CD4-positive, alpha-beta T cell treated with Interferon gamma for 1 hour (primary cell): ENCODE results near the gene BAHCC1.

Experiments
- DNase-seq: peaks from one replicate; pipeline ENCODE4 v3.0.0-alpha.2; 2020

Gene BAHCC1

DNA sequence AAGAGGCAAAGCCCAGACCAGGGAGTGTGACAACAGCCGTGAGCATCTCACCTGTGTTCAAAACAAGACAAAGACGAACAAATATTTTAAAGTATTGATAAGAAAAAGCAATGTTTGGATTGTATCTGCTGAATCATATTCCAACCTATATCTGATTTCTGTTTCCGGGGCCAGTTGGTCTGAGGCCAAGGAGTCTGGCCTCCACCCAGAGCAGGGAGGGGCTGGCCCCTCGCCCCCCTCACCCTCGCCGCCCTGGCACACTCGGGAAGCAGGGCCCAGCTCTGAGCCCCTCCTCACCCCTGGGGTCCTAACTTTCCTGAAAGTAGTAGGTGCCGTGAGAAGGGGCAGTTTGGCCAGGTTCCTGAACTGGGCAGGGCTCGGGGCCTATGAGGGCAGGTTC is 69.3 kb downstream of the BAHCC1 start:
- DNase-seq, result no peak

DNA sequence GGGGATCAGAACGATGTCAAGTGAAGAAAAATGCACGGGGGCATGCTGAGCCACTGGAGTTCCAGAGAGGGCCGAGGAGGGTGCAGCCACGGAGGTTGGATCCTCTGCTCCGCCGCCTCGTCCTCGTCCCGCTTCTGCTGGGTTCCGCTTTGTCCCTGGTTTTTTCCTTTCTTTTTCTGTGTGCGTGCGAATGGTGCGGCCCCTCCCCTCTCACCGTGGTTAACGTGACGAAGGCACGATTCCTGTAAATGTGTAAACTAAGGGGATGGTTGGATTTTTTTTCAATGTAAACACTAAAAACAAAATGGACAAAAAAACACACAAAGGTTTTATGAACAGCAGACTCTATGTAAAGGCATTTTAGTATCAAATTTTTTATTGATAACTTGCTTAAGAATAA is 70.7 kb downstream of the BAHCC1 start:
- no peak for DNase-seq

DNA sequence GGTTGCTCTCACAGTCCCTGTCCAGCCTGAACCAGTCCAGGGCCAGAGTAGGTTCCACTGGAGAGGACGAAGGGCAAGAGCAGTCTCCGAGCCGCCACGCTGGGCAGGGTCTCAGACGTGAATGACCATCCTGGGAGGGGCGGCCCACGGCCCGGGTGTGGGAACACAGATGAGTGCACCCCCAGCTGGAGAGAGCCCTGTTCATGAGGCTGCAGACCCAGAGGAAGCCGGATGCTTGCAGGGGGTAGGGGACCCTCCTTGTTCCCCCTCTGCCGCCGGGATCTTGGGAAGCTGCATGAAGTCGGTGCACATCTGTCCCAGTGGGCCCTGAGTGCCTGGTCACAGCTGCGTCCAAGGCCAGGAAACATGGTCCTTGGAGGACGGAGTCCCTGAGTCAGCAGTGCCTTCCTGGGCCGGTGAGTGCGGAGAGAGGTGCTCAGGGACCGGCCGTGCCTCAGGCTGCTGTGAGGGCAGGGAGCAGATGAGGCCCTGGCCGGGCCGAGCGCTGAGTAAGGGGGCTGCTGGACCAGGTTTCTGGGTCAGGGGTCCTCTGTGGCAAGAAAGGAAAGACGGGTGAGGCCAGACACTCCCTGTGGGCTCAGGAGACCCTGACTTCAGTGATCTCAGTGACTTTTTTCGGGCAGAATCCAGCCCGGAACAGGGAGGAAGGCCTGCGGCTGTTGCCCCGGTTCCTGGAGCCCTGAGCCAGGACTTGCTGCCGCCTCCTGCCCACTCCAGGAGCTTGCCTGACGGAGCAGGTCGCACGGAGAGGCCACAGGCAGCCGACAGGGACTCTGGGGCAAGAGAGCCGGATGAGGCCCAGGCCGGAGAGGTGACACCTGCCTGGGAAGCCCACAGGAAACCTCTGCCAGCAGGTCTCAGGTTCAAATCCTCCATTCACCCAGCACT is 71.6 kb downstream of the BAHCC1 start:
- no peak for DNase-seq

DNA sequence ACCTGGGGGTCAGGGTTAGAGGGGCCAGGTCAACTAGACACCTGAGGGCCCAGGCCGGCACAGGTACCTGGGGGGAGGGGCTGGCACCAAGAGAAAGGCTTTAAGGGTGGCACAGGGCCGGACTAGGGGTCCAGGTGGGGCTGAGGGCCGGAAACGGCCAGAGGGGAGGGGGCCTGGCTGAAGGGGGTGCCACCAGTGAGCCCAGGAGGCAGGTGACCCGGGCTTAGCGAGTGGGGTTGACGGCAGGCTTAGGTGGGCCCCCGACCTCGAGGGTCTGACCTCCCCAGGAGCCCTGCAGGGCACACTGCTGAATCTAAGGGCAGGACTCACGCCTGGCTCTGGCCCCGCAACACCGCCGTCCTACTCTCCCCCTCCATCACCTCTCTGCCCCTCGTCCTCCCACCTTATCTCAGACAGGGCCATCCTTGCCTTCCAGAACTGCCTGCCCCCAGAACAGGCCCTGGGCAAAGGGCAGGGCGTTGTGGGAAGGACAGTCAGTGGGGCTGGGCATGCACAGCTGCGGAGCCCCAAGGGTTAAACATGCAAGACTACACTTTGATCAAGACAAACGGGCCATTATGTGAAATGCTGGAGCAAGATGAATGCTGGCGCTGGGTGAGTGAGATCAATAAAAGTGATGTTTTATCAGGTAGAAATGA is 73.0 kb downstream of the BAHCC1 start:
- no peak for DNase-seq

DNA sequence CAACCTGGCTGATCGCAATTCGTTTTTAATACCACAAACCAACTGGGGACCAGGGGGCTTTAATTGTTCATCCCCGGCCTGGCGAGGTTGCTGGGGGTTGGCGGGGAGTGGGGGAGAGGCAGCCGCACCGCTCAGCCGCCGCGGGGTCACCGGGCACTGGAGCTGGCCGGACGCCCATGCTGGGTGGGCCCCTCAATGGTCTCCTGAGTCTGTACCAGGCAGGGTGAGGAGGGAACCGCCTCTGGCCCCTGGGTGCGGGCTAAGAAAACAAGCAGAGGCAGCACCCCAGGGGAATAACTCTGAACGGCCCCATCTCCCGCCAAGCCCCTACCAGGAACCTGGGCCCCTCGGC is 73.5 kb downstream of the BAHCC1 start:
- no peak for DNase-seq

DNA sequence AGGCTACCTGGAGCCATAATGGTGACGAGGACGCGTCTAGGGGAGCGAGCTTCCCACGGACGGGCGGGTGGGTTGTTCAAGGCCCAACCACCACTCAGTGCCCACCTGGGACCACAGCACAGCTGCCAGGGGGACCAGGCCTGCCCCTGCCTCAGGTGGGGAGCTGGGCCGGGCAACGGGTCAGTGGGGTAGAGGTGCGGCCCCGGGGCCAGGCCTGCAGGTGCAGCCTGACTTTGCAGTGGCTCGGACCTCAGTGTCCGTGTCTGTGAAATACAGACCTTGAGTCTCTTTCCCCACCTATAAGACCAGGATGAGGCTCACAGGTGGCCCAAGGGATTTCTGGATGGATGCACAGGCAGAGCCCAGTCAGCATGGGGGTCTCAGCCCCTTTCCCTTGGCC is 74.0 kb downstream of the BAHCC1 start:
- no peak for DNase-seq

DNA sequence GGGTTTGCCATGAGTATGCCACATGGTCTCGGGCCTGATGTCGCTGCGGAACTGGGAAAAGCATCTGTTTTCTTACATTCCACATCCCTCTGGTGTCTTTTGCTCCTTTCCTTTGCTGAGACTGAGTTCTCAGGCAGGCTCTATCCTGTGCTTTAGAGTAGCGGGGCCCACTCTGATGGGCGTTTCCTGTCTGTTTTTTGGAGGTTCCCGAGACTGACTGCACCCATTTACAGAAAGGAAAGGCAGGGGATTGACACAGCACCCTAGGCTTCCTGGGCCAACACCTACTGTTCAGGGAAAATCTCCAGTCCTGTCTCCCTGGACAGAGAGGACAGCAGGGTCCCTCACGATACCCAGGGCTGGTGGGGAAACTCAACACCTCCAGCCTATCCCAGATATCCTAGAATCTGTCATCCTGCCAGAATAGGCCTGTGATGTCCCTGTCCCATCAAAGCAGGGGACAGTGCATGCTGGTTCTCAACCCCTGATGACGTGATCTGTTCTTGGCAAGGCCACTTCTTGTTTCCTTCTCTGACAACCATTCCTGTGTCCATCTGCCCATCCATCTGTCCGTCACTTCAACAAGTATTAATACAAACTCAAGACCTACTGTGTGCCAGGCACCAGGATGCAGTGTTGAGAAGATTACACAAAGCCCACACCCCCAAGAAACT is 75.2 kb downstream of the BAHCC1 start:
- no peak for DNase-seq

DNA sequence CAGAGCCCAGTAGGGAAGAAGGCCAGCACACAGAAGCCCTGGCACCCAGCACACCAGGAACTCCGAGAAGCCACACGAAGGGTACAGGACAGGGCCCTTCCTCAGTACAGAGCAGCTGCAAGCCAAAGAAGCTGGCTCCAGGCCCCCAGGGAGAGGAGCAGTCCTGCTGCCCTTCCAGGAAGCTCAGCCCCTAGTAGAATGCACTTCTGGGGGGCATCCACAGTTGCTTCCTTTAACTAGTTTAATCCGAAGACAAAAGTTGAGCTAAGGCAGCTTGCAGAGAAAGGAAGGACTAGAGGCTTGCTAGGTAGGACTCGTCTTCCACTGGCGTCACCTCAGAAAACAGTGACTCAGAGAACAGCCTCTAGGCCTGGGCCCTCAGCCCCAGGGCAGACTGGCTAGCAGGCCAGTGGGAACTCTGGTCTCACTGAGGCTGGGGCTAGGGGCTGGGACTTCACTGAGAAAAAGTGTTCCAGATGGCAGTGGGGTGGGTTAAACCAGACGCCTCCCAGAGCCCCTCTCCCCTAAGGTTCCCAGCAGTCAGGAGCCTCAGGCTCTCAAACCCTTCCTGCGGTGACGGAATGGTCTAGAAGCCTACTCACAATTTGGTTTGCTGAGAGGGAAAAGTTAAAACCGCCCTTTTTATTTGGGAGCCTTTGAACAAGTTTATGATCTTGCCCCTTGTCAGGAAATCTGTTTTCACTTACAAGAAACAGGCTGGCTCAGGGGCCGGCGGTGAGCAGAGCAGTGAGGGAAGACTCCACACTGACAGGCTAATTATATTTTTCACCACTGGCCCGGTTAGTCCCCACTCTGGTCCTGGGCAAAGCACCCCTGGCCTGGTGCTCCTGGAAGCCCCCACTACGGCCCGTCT is 75.9 kb downstream of the BAHCC1 start:
- no peak for DNase-seq

DNA sequence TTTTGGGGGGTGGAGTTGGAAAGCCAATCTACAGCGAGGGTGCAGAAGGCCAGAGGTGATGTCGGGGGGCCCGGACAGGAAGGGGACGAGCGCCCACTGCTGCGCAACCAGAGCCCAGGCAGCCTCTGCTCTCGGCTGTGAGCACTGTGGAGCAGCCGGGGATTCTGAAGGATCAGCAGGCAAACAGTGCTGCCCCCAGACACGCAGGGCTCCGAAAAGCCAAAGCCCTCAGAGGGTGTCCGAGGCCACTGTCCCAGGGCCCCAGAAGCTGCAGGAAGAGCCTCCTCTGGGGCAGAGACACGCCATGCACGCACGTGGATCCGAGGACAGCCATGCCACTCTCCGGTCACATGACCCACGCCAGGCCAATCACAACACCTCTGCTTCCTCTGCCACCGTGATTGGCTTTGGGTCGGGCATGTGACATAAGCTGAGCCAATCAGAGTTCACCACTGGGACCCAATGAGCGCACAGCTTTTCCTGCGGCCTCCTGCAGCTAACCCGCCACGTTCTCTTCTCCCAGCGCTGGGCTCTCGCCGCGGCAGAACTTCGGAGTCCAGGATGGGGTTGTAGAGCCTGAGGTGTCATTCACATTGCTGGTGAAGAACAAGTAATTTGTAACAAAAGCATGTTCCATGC is 76.7 kb downstream of the BAHCC1 start:
- DNase-seq, result no peak

DNA sequence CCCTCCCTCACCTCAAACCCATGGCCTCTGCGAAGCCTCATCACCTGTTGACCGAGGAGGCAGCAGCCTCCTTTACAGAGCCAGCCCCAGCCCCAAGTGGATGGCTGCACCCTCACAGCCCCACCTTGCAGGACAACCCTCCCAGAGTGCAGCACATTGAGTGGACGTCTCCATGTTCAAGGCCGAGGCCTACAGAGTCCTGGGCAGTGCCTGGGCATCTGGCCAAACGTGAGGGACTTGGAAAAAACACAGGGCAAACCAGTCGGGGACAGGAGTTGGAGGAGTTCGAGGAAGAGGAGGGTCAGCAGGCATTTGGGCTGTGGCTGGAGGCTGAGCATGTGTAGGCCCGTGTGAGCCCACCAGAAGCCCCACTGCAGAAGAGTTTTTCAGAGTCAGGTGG is 77.8 kb downstream of the BAHCC1 start:
- no peak for DNase-seq

DNA sequence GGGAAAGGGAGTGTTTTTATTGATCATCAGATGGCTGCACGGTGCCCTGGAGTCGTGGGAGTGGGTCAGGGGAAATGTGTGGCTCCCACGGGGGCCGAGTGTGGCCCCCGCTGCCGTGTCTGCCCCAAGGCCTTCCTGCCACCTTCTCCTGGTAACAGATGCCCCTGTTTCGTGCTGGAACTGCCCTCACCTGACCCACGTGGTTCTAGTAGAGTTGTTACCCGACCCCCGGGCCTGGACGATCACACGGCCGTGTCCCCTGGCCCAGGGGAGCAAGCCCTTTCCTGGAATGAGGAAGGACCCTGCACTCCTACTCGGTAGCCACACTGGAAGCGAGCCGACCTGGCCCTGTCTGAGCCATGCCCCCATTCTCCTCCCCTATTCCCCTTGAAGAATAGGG is 79.7 kb downstream of the BAHCC1 start:
- no peak for DNase-seq

DNA sequence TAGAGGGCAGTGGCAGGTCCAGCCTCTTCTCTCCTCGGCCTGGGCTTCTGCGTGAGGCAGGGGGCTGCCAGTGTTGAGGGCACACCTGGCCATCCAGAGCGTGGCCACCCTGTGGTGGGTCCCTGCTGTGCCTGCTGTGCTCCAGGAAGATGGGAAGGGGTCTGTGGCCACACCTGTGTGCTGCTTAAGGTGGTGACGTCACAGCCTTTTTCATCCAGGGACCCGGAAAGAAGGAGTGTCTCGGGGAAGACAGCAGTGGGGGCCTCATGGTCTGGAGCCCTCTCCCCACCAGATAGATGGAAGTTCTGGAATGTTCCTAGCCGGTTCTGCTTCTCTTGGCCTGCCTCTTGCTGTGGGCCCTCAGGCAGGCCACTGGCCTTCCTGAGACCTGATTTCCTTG is 80.8 kb downstream of the BAHCC1 start:
- no peak for DNase-seq

DNA sequence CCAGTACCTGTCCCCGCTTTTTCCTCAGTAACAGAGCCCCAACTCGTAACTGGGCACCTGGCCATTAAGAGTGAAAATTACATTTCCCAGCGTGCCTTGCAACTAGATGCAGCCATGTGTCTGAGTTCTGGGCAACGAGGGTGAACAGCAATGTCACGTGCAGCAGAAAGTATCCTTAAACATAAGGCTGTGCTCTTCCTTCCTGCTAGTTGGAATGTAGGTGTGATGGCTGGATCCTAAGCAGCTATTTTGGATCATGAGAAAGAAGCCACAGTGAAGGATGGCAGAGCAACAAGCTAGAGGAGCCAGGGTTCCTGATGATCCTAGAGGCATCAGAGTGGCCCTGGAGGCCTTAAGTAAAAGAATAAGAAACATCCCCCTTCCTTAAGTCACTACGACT is 81.4 kb downstream of the BAHCC1 start:
- DNase-seq, result no peak

DNA sequence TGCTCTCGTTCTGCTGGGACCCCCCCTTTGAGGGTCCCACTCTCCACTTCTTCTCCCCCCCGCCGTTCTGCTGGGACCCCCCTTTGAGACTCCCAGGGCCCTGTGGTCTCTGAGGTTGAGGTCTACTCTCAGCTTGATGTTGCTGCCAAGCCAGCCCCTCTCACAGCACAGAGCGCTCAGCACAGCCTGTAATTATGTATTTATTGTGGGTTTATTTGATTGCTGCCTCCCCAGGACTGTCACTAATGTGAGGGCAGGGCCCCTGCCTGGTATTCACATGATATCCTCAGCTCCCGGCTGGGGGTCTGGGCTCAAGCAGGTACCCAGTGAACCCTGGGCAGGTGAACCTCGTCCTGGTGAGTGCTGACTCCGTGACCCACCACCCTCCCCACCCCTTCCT is 81.9 kb downstream of the BAHCC1 start:
- DNase-seq, result no peak

DNA sequence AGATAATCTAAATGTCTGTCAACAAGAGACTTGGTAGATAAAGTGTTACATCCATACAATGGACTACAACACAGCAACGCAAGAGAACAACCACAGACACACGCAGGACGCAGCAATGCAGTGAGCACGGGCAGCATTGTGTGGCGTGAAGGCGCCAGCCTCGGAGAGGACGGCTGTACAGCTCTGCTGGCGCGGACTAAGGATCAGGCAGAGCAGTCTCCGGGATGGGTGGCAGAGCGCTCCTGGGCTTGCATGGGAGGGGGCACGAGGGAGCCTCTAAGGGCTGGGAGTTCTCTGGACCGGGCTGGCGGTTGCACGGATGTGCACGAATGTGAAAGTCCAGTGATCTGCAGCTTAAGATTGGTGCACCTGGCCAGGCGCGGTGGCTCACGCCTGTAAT is 82.9 kb downstream of the BAHCC1 start:
- DNase-seq, result no peak

DNA sequence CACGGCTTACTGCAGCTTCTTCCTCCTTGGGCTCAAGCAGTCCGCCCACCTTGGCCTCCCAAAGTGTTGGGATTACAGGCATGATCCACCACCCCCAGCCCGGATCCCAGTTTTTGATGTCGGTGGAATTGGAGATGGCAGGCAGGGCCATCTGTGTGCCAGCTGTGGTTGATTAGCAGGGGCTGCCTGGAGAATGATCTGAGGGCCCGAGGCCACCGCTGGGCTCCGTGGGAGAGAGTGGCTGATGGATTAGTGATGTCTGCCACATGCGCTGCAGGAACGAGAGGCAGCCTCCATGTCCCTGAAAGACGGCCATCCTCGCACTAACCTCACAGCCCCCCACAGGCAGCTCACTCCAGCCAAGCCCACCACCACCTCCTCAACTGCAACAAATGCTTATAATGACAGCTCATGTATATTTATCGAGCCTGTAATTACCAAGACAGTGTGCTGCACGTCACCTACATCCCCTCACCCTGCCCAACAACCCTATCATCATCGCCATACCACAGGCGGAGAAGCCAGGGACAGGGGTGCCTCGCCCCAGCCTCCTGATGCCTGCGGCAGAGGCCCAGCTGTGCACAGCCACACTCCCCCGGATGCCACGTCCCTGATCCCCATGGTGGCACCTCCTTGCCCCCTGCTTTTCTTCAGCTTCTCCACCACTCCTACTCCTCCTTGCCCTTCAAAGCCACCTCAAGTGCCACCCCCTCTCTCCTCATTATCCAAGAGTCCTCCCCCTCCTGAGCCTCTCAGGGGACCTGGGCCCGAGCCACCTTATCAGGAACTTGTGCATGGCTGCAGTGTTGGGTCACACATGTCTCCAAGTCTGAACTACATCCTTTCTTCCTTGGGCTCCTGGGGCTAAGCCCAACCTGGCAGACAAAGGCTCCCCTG is 84.2 kb downstream of the BAHCC1 start:
- DNase-seq, result no peak

DNA sequence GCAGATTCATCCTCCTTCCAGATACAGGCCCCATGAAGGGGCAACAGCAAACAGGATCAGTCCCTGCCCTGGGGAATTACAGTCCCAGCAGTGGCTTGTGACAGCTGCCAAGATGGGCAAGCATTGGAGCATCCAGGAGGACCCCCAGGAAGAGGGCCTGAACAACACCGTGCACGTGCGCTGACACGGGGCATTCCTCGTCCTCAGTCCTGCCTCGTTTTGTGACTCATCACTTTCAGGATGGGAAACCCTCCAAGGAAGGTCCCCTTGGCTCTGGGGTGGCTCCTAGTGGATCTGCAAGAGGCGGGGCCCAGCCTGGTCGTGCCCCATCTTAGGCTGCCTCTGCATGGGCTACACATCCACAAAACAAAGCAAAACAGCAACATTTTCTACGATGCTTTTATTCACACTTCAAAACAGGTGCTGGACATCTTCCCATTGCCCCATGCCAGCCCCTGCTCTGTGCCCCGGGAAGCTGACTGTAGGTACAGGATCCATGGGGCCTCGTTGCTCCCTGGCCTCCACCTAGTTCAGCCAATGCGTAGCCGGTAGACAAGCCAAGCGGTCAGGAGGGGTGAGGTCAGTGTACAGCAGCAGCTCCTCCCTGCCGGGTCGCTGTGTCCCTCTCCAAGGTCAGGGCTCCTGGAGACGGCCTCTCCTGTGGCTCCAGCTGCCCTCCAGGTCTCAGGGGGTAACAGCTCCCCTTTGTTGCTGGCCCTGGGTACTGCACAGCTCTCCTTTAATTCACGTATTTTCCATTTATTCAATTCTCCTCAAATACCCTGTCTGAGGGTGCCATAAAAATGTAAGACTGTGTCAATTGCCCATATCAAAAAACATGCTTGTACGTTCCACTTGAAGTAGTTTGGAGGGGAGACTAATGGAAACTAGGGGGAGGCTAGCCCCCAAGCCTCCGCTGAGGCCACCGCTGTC is 85.1 kb downstream of the BAHCC1 start:
- DNase-seq, result no peak

DNA sequence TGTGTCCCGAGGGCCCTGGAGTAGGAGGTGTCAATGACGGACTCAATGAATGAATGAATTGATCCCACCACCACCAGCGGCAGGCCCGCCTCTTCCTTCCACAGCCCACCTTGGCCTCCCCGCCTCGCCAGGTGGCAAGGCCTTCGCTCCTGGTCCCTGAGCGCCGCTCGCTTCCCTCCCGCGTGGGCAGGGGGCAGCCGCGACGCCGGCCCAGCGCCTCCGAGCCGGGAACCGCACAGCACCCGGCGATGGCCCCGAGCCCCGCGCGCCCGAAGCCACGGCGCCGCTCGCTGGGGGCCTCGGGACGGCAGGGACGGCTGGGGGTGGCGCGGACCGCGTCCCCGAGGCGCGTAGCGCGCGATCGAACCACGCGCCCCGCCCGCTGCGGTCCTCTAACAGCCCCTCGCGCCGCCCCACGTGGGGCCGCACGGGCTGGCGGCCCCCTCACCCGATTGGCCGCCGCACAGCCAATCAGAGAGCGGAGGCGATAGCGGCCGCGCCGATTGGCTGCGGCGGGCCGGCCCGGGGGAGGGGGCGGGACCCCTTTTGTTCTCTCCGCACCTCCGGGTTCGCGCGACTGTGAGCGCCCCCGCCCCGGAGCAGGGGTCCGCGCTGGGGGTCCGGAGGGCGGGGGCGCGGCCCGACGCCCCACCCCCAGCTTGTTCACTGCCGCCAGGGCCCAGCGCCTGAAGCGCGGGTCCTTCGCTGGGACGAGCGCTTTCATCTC is 86.0 kb downstream of the BAHCC1 start:
- peak; percentile 78 for DNase-seq

DNA sequence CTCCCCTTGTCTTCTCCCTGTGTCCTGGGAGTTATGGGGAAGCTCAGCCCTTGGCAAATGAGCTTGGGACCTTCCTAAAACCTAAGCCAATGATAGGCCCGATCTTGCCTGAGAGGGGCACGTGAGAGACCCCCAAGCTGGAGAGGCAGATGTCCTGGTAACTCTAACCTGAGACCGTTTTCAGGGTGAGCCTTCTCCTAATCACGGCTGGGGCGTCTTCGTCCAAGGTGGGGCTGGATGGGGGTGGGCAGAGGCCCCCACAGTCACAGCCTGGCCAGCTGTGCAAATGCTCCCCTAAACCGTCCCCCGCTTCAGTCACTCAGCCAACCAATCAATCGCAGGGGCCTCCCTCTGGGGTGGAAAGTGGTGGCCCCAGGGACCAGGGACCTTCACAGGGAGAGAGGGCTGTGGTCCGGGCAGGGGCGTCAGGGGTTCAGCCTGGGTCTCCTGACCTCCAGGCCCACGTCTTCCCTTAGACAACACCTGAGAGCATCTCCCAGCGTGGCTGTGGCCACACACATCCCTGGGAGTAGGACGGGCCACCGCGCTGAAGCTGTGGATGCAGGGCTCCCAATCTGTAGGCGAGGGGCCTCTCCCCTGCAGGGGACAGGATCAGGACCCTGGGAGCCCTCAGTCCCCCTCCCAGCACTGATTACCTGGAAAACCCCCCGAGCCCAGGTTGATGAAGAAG is 86.7 kb downstream of the BAHCC1 start:
- DNase-seq, result no peak
